HFF-Myc (cell line): Measurements from ENCODE around the gene GNB1.

ENCODE experiments used
- DNase-seq: peaks from one replicate; pipeline ENCODE4 v3.0.0-alpha.2; 2011; ENCODE audit warnings: low read depth; ENCODE audit errors: extremely low read depth
- H3K4me3 ChIP-seq: replicated peaks from 2 replicates; pipeline ENCODE4 v1.5.1; 2011; ENCODE audit warnings: low read depth, mild to moderate bottlenecking, control low read depth, low read length
- TF ChIP-seq, protein P1 (sequence below): IDR thresholded peaks from 2 replicates; pipeline ENCODE4 v1.5.1; 2012; ENCODE audit warnings: mild to moderate bottlenecking, low read depth, low read length, control low read depth; ENCODE audit errors: missing control alignments

GNB1 gene

DNA sequence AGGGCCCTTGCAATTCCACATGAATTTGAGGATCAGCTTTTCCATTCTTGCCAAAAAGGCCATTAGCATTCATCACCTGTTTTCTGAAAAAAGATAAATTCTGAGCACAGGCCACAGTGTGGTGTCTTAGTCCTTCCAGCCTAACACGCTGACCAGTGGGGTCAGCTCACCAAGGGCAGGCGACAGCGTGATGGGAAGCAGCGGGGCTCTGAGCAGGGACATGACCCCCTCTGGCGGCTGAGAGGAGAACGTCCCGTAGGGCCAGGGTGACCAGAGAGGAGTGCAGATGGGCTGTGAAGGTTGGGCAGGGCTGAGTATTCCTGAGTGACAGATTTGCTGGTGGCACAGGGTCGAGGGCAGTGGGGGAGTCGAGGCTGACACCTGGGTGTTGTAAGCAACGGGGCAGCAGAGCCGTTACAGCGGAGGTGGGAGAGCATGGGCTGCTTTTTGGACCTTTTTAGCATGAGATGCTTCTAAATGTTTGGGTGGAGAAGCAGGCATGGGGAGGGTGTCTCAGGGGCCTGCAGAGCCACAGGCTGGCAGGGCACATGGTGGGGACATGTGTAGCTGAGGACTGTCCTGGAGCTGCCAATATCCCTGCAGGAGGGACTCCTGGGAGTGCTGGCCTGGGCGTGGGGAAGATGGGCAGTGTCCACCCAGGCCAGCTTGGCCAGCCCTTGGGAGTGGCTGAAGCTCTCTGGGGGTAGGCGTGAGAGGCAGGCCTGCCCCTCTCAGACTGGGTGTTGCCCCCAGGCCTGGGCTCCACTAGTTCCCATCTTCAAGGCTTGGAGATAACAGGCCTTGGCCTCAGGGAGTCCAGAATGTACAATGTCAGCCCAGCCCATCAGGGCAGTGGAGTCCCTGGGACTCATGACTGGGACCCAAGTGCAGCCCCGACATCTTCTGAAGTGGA is 15.6 kb upstream of the GNB1 start:
- TF ChIP-seq, protein P1, sequence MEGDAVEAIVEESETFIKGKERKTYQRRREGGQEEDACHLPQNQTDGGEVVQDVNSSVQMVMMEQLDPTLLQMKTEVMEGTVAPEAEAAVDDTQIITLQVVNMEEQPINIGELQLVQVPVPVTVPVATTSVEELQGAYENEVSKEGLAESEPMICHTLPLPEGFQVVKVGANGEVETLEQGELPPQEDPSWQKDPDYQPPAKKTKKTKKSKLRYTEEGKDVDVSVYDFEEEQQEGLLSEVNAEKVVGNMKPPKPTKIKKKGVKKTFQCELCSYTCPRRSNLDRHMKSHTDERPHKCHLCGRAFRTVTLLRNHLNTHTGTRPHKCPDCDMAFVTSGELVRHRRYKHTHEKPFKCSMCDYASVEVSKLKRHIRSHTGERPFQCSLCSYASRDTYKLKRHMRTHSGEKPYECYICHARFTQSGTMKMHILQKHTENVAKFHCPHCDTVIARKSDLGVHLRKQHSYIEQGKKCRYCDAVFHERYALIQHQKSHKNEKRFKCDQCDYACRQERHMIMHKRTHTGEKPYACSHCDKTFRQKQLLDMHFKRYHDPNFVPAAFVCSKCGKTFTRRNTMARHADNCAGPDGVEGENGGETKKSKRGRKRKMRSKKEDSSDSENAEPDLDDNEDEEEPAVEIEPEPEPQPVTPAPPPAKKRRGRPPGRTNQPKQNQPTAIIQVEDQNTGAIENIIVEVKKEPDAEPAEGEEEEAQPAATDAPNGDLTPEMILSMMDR: peak; percentile 98
- DNase-seq: peak; percentile 53
- H3K4me3 ChIP-seq: no peak overlapping the region

DNA sequence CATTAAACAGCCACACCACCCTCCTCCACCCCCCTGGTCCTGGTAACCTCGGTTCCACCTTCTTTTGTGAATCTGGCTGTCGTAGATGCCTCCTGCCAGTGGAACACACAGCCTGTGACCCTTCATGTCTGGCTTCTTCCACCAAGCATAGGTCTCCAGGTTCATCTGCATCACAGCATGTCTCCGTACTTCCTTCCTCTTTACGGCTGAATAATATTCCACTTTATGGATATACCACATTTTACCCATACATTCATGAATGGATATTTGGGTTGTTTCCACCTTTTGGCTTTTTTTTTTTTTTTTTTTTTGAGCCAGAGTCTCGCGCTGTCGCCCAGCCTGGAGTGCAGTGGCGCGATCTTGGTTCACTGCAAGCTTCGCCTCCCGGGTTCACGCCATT is 12.3 kb upstream of the GNB1 start:
- TF ChIP-seq, protein P1: no peak
- H3K4me3 ChIP-seq: no peak overlapping the region
- DNase-seq: no peak

GRCh38 chr1:1901641-1902294 is 10.9 kb upstream of the GNB1 start:
- H3K4me3 ChIP-seq: no peak overlapping the region
- no peak for DNase-seq
- TF ChIP-seq, protein P1: no peak

- TF ChIP-seq, protein P1: no peak
- no peak overlapping the region for H3K4me3 ChIP-seq
- no peak for DNase-seq
Observed at GRCh38 chr1:1900883-1901640, 10.2 kb upstream of the GNB1 start.

DNA sequence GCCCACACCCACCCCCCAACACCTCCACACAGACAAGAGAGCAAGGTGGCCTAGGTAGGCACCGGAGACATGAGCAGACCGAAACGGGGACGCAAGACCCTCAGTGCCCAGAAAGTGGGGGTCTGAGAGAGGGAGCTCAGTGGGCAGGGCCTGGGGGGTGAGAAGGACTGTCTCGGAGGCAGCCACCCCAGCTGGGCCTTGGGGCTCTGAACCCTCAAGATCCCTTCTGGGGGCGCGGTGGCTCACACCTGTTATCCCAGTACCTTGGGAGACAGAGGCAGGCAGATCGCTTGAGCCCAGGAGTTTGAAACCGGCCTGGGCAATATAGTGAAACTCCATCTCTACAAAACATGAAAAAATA is 9.1 kb upstream of the GNB1 start:
- TF ChIP-seq, protein P1: no peak
- H3K4me3 ChIP-seq: no peak overlapping the region
- no peak for DNase-seq

DNA sequence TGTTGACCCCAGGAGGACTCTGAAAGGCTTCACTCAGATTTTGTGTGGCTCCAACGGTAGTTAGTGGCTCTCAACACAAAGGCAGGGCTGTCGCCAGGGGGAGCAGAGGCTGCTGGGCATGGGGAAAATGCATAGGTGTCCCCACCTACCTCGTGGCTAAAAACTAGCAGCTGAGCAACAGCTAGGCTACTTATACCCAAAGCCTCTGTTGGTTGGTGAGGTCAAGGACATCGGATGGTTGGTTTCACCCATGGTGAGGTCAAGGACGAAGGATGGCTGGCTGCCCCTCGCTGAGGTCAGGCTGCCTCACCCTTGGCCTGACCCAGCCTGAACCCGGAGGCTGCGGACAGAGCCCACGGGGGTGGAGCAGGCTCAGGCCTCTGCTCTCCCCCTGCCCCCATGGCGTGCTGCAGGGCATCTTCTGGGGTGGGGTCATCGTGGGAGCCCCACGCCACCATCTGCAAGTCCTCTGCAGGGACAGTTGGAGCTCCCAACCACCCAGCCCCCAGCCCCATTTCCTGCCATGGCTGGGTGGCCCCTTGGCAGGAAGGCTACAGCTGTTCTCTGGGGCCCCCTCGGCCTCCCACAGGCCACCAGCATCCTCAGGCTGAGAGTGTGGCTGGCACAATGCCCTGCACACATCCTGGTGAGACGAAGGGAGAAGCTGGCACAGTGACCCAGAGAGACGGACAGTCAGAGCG is 8.5 kb upstream of the GNB1 start:
- TF ChIP-seq, protein P1: no peak
- DNase-seq: no peak
- H3K4me3 ChIP-seq: no peak overlapping the region
